ENCODE measurements around the gene CKAP5. TPM values are rescaled to one million over a fixed set of nuclear protein-coding genes. Genes with fewer than 3 reads are reported as not detected.

CKAP5 gene
- total and polyA plus RNA-seq, 2 donors (not counting 1 experiment from before 2014, with no cell fraction given) = 64.7 to 111 TPM

DNA sequence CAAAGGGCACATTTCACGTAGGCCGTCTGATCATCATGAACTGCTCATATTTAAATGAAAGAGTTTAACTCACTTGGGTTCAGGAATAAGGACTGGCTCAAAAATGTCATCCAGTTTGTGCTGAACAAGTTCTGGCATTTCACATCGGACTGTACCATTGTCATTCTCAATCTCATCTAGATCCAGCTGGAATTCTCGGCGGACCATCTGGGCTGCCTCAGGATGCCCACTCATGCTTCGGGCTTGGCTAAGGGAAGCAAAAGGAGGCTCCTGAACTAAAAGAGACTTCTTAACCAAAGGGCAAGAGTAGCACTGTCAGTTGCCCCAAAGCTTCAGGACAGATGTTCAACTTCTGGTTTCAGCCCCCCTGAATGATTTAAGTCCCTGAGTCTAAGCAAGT, 86.9 kb downstream of the CKAP5 start:
- DNase-seq (ENCODE audit: low read depth in 2 of 2) = no peak
- Histone ChIP-seq H3K9ac (ENCODE audit: insufficient read depth, low read length) (no peak overlapping the region), H3K9me3 (ENCODE audit: control insufficient read depth, insufficient read depth, low read depth, low read length) (no peaks in the 10 kb centered on the region), H3K27me3 (ENCODE audit: control insufficient read depth, insufficient read depth, low read length) (no peaks in the 10 kb centered on the region), H3K4me2 (ENCODE audit: extremely low read depth, insufficient read depth, low read length) (no peak overlapping the region), H3K36me3 (ENCODE audit: control insufficient read depth, insufficient read depth, low read length) (peaks cover 20% of the 10 kb centered on the region), H3K4me3 (replicated peaks in 1 of 4; ENCODE audit: control extremely low read depth in 1 of 4, insufficient read depth in 1 of 4, low read depth in 3 of 4, low read length in 4 of 4) (no peak overlapping the region), H3K4me1 (ENCODE audit: control insufficient read depth, extremely low read depth, insufficient read depth, low read length) (no peaks in the 10 kb centered on the region), H2AFZ (ENCODE audit: low read length) (no peak overlapping the region), H4K20me1 (ENCODE audit: control insufficient read depth, extremely low read depth, insufficient read depth, low read length) (no peaks in the 10 kb centered on the region), H3K27ac (ENCODE audit: insufficient read depth, low read length) (no peak overlapping the region), H3K79me2 (ENCODE audit: control insufficient read depth, insufficient read depth, low read length) (no peaks in the 10 kb centered on the region)
- no peak for TF ChIP-seq EZH2 (IDR thresholded peaks at IDR 0.05; ENCODE audit: low read length, missing control alignments)
- no peak for TF ChIP-seq CTCF (conservative IDR thresholded peaks at IDR 0.05 in 1 of 2, IDR thresholded peaks at IDR 0.05 in 1 of 2; ENCODE audit: low read depth in 1 of 2, low read length in 2 of 2)

DNA sequence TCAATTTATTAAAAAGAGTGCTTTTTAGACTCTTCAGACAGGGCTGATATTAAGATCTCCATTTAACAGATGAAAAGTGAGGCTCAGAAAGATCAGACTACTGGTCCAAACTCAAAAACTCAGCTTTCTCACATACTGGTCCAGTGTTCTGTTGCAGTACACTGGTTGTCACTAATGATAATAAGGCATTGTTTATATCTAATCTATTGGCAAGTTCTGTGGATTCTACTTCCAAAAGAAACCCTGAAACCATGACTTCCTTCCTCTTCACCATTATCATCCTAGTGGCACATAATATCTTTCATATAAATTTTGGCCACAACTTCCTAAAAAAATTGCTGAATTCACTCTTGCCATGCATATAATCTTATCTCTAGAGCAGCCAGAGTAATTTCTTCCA, 90.1 kb downstream of the CKAP5 start:
- DNase-seq (ENCODE audit: low read depth in 2 of 2) = no peak
- Histone ChIP-seq H3K9me3 (ENCODE audit: control insufficient read depth, insufficient read depth, low read depth, low read length) (no peaks in the 10 kb centered on the region), H3K27me3 (ENCODE audit: control insufficient read depth, insufficient read depth, low read length) (no peaks in the 10 kb centered on the region), H3K27ac (ENCODE audit: insufficient read depth, low read length) (no peak overlapping the region), H3K4me3 (replicated peaks in 1 of 4; ENCODE audit: control extremely low read depth in 1 of 4, insufficient read depth in 1 of 4, low read depth in 3 of 4, low read length in 4 of 4) (no peak overlapping the region), H3K4me1 (ENCODE audit: control insufficient read depth, extremely low read depth, insufficient read depth, low read length) (no peaks in the 10 kb centered on the region), H4K20me1 (ENCODE audit: control insufficient read depth, extremely low read depth, insufficient read depth, low read length) (no peaks in the 10 kb centered on the region), H2AFZ (ENCODE audit: low read length) (no peak overlapping the region), H3K36me3 (ENCODE audit: control insufficient read depth, insufficient read depth, low read length) (peaks cover 26% of the 10 kb centered on the region), H3K79me2 (ENCODE audit: control insufficient read depth, insufficient read depth, low read length) (no peaks in the 10 kb centered on the region), H3K4me2 (ENCODE audit: extremely low read depth, insufficient read depth, low read length) (no peak overlapping the region), H3K9ac (ENCODE audit: insufficient read depth, low read length) (no peak overlapping the region)
- TF ChIP-seq CTCF (conservative IDR thresholded peaks at IDR 0.05 in 1 of 2, IDR thresholded peaks at IDR 0.05 in 1 of 2; ENCODE audit: low read depth in 1 of 2, low read length in 2 of 2) (no peak), EZH2 (IDR thresholded peaks at IDR 0.05; ENCODE audit: low read length, missing control alignments) (no peak)

GRCh38 chr11:46747150-46747549, 98.9 kb downstream of the CKAP5 start:
- DNase-seq (ENCODE audit: low read depth in 2 of 2) = no peak
- H3K36me3 ChIP-seq (ENCODE audit: control insufficient read depth, insufficient read depth, low read length) = peaks cover 22% of the 10 kb centered on the region
- no peak overlapping the region for H3K9ac ChIP-seq (ENCODE audit: insufficient read depth, low read length)
- no peak for TF ChIP-seq CTCF (conservative IDR thresholded peaks at IDR 0.05 in 1 of 2, IDR thresholded peaks at IDR 0.05 in 1 of 2; ENCODE audit: low read depth in 1 of 2, low read length in 2 of 2)
- no peak for TF ChIP-seq EZH2 (IDR thresholded peaks at IDR 0.05; ENCODE audit: low read length, missing control alignments)
- H3K79me2 ChIP-seq (ENCODE audit: control insufficient read depth, insufficient read depth, low read length) = no peaks in the 10 kb centered on the region
- no peak overlapping the region for H3K4me2 ChIP-seq (ENCODE audit: extremely low read depth, insufficient read depth, low read length)
- H3K4me3 ChIP-seq (replicated peaks in 1 of 4; ENCODE audit: control extremely low read depth in 1 of 4, insufficient read depth in 1 of 4, low read depth in 3 of 4, low read length in 4 of 4) = no peak overlapping the region
- H3K27ac ChIP-seq (ENCODE audit: insufficient read depth, low read length) = no peak overlapping the region
- H2AFZ ChIP-seq (ENCODE audit: low read length) = no peak overlapping the region
- H3K4me1 ChIP-seq (ENCODE audit: control insufficient read depth, extremely low read depth, insufficient read depth, low read length) = no peaks in the 10 kb centered on the region
- H3K9me3 ChIP-seq (ENCODE audit: control insufficient read depth, insufficient read depth, low read depth, low read length) = no peaks in the 10 kb centered on the region
- H3K27me3 ChIP-seq (ENCODE audit: control insufficient read depth, insufficient read depth, low read length) = no peaks in the 10 kb centered on the region
- H4K20me1 ChIP-seq (ENCODE audit: control insufficient read depth, extremely low read depth, insufficient read depth, low read length) = no peaks in the 10 kb centered on the region

Data from fibroblast of lung (primary cell).